NK-92 treated with Interleukin-12 subunit alpha and Interleukin-12 subunit beta, amount 100 ng/mL, for 24 hours (cell line): ENCODE data around the gene SLC25A39.

Source experiments
- DNase-seq: peaks from one replicate; lab custom pipeline; 2025; lab: John Stamatoyannopoulos, UW

Gene SLC25A39

GRCh38 chr17:44314031-44314430 is 10.6 kb downstream of the SLC25A39 start:
- no peak for DNase-seq

DNA sequence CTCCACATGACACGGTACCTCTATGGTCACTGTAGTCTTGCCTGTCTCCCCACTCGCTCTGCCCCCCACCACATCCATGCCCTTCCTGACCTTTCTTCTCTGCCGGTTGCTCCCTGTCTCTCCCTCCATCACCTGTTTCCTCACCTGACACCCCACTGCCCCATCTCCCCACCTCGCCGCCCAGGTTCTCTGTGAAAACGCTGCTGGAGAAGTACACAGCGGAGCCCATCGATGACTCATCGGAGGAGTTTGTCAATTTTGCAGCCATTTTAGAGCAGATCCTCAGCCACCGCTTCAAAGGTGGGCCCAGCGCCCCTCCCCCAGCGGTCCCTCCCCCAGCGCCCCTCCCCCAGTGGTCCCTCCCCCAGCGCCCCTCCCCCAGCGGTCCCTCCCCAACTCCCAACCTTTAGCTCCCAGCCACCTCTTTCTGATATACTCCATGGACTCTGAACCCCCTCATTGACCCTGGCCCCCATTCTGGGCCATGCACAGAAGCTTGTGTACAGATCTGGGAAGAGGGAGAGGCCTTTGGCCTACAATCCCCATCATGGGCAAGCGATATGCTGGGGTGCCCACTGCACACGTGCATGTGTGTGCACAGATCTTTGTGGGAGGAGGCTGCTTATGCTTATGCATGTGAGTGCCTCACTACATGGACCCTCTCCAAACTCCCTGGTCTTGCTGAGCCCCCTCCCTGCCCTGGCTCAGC is 12.1 kb downstream of the SLC25A39 start:
- DNase-seq, result no peak

DNA sequence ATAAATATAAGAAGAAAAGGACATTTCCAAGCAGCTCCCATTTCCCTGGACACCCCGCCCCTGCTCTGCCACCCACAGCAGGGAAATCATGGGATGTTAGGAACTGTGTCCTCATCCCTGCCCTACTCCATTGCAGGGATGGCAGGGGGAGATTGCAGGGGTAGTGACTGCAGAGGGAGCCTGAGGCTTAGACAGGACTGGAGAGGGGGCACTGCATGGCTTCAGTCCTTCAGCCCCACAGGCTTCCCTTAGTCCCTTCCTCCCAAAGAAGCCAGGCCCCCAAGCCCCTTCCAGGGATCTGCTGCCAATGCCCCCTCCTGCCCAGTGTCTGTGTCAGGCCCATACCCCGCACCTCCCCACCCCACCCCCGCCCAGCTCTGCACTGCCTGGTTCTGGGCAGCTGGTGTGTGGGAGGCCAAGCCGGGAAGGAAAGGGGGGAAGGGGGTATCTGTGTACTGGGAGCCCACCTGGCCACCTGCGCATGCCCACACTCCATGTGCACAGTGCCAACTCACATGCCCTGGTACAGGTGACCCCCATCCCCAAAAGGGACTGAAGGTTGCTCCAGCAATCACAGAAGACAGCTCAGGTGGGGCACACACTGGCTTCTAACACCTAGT is 13.0 kb downstream of the SLC25A39 start:
- DNase-seq, result no peak

DNA sequence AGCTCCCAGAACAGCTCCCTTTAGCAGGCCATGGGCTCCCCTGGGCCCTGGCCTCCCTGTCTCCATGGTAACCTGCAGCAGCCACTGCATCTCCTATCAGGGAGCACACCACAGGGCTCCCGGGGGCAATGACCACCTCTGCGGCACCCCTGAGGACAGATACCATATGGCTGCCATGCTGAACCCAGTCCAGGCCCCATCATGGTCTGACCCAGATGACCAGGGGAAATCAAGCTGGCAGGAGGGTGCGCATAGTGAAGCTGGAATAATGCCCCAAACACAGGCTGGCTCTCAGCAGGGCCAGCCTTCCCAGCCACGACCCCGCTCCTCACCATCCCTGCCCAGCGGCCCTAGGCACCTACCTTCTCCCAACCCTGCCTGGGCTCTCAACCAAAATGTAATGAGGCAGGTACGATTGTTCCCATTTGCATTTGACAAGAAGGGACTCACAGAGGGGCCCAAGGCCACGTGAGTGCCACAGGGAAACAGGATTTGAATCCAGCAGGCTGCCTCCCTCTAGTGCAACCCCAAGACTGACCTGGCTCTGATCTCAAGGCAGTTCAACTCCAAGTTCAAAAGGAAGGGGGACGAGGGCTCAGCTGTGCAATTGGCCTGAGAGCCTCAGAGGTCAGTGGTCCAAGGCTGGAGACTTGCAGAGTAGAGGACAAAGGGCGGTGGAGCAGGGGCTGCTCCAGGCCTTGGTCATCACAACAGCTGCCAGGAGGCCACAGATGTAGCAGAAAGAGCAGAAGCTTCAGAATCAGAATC is 13.8 kb downstream of the SLC25A39 start:
- DNase-seq, result no peak

DNA sequence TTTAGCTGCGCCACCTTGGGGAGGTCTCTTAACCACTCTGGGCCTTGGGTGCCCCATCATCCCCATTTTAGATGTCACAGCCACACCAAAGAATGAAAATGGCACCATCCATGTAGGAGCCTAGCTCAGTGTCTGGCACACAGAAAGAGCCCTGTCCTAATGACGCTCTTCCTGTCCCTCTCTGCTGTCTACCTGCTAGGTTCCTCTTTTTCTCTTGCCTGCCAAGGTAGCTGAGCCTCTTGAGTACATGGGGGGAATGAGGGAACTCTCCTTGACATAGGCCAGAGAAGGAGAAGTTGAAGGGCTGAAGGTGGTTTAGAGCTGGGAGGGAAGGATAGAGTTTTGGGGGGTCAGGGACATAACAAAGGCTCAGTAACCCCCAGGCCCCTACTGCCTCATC is 14.4 kb downstream of the SLC25A39 start:
- DNase-seq, result no peak

DNA sequence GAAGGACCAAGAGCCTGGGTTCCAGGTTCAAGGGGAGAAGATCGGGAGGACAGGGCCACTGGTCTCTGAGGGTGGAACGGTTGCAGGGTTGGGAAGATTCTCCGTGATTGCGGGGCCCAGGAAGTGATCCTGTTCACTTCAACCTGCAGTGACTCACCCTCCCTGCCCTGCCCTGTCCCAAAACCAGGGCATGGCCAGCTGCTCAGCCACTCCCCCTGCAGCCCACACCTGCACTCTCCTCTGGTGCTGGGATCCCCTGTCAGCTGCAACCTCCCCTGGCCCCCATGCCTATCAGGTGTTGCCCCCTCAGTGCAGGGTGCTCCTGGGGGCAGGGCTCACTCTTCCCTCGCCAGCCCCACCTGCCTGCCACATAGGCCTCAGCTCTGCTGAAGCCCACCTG is 15.2 kb downstream of the SLC25A39 start:
- DNase-seq, result no peak

GRCh38 chr17:44308865-44309264 is 15.8 kb downstream of the SLC25A39 start:
- DNase-seq, result no peak

GRCh38 chr17:44308320-44308818 is 16.3 kb downstream of the SLC25A39 start, which contains the start of gene RUNDC3A:
TSS of gene RUNDC3A (plus strand) at chr17:44308601. CDS start at chr17:44308833, 232 bp downstream.
- no peak for DNase-seq

DNA sequence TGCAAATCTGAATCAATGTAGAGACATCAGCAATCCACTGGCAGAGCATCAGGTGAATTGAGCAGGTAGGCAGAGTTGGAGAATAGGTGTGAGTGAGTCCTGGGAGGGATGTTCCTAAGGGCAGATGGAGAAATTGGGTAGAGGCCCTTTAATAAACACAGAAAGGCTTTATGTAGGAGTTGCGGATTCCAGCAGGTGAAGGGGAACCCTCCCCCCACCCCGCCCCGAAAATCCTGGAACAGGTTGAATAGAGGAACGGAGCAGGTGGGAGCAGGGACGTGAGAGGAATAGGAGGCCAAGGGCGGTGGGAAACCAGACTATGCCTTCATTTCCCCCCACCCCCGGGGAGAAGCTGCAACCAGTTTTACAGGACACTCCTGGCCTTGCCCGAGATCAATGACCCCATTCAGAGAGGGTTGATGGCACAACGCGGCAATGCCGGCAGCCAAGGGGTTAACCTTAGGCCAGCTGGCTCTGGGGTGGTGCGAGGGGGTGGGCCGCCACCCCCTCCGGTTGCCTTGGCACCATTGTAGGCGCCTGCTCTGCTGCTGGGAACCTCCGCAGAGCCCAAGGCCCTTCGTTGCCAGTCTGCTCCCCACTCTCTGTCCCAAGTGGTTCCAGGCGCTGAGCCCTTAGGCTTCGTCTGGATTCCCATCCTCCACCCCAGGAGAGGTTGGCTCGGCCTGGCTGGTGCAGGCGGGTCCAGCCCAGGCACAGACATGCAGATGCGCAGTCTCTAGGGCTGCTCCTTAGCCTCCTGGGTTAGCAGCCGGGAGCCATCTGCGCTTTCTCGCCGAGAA is 17.0 kb downstream of the SLC25A39 start:
- DNase-seq, result no peak

DNA sequence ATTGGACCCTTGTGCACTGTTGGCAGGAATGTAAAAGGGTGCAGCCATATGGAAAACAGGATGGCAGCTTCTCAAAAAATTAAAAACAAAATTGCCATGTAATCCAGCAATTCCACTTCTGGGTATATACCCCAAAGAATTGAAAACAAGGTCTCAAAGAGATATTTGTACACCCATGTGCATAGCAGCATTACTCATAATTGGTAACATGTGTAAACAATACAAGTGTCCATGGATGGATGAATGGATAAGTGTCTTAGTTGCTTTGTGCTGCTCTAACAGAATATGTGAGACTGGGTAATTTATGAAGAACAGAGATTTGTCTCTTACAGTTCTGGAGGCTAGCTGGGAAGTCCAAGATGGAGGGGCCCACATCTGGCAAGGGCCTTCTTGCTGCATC is 20.0 kb downstream of the SLC25A39 start:
- no peak for DNase-seq

- DNase-seq, result no peak
These were observed 26.6 kb downstream of the SLC25A39 start for GRCh38 chr17:44297975-44298374.

DNA sequence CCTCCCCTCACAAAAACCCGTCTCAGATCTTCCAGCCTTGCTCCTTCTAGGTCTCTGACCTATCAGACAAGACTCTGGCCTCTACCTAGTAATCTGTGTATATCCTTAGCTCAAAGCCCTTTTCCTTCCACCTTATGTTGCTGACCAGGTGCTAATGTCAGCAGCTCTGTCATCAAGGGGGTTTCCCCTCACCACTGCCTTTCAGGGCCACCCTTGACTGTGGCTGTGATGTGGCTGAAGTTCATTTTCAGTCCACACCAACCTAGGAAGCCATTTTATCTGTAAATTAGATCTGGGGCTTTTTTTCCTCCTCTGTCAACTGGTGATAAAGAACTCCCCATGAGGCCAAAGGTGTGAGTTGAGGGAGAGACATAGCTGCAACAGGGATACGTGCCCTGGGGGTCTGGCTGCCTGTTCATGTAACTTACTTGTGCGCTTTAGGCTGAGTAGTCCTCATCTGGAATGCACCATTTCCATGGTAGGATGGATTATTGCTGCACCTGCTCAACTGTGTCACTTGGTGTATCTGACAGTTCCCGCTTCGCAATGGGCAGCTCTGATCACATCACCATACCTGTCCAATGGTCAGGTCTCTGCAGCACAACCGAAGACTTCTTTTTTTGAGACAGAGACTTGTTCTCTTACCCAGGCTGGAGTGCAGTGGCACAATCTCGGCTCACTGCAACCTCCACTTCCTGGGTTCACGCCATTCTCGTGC is 31.0 kb downstream of the SLC25A39 start:
- peak; percentile 20 for DNase-seq

GRCh38 chr17:44287651-44288050 is 37.0 kb downstream of the SLC25A39 start:
- DNase-seq, result no peak

DNA sequence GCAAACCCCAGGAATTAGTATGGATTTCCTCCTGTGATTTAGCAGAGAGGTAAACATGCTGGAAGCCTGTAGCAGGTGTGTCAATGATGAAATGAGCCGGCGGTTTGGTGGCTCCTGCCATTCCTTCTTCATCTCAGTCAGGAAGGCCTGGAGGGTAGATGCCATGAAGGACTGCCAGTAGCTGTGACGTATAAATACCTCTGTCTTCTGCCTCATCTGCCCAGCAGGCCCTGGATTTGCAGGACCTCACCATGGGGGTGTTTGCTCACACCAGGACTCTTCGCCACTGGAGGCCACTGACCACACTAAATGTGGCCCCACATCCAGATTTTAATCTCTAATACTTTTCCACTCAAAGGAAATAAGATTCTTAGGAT is 40.6 kb downstream of the SLC25A39 start:
- DNase-seq, result no peak

DNA sequence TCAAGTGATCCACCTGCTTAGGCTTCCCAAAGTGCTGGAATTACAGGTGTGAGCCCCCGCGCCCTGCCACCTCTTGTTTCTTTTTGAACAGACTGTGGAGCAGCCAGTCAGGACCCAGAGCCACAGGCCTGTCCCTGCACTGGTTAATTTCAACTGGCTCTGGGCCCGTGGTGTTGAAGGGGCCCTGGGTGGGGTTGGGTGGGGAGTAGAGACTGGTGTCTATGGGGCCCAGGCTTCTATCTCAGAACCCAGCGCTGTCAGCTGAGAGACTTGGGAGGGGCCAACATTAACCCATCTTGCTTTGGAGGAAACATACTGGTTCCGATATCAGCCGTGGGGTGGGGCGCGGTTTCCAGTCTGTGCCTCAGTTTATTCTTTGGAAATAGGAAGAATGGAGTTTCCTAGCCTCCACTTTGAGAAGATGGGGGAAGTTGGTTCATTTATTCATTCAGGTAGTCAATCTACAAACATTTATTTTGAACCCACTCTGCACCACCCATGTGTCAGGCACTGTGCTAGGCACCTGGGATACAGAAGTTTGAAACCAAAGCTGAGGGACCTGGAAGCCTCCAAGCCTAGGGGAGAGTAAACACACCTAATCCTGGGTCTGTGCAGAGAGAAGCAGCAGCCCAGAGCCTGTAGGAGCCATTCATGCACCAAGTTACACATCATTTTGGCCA is 41.1 kb downstream of the SLC25A39 start:
- DNase-seq, result no peak

DNA sequence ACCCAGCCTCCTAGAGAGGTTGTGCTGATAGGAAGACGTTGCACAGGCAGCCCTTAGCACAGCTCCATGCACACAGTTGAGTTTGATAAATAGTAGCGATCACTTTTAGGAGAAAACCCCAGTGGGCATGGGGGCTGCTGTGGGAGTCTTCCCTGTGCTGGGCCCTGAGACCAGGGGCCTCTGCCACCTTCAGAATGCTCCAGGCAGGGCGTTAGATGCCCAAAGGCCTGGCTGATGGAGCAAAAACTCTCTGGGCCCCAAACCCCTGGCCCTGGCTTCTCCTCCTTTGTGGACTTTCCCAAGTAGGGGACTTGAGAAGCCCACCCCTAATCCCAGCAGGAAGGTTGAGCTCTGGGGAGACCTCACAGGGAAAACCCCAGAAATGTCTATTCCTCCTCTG is 42.4 kb downstream of the SLC25A39 start:
- no peak for DNase-seq

DNA sequence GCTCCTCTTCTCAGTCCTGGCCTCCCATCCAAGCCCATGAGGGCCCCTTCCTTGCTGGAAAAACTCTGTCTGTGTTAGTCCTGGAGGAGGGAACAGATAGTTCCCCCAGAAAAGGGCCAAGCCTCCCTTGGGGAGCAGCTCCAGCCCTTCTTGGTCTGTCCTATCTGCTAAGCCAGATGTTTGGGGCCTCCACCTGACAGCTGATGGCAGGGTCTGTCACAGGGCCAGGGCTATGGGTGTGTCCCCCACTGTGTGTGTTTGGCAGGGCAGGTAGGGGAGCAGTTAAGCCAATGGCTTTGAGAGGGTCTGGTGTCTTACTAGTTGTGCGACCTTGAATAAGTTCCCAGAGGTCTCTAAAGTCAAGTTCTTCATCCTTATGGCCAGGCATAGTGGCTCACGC is 43.1 kb downstream of the SLC25A39 start:
- no peak for DNase-seq

DNA sequence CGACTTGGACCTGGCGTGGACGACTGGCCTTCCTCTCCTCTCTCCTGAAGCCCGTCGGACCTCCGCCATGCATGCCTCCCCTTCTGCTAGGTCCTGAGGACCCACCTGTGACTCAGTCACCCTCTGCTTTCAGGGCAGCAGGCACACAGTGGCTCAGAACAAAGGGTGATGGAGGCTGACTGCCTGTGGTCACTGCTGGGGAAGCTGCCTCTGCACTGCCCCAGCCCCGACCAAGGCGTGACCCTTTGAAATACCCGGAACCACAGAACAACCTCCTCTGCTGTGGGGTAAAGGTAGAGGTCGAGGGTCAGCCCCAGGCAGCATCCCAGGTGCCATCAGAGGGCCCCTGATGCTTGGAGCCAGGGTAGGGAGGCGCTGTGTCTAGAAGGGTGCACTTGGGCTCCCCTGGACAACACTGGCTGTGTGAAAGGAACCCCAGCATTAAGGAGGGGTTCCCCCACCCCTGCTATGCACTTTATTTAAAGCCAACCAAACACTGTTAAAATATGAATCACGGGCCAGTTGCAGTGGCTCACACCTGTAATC is 44.2 kb downstream of the SLC25A39 start:
- peak; percentile 15 for DNase-seq

DNA sequence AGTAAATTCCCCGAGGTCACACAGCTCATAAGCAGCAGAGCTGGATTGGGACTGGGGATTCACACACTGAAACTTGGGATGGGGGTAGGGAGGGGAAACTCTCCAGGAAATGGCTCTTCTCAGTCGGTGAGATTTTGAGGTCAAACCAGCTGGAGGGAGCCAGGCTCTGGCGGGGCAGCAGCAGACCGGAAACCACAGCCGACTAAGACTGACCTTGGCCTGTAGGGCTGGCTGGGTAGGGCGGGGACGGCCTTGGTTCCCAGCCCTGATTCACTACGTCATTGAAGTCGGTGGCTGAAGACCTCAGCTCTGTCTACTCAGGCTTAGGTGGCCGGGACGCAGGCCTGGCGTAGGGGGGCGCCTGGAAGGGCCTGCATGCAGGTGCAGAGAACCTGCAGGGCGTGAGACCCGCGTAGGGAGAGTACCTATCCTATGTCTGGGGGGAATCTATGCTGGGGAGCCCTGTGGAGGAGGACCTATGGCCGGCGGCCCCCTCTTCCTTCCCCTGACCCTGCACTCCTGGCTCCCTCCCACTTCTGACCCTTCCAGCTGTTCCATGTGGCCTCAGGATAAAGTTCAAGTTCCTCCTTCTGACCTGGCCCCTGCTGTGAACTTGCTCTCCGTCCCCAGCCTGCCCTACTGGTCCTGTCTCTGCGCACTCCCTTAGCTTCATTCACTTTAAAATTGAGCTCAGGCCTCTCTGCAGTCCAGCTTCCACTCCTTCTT is 44.8 kb downstream of the SLC25A39 start:
- DNase-seq, result peak; percentile 80

DNA sequence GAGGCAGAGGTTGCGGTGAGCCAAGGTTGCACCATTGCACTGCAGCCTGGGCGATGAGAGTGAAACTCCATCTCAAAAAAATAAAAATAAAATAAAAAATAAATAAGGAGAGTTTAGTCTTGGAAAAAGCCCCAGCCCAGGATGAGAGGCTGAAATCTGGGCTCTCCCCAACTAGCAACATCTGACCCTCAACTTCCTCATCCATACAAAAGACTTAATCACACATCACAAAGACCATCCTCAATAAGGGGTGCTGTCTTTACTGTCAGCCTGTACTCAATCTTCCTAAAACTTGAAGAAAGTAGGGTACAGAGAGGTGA is 45.3 kb downstream of the SLC25A39 start:
- DNase-seq, result no peak
